Activated naive CD8-positive, alpha-beta T cell treated with anti-CD3 and anti-CD28 coated beads, Interleukin-2, amount 50 U/mL, for 24 hours (primary cell): ENCODE results near the gene CPTP.

ENCODE experiments used
- ATAC-seq: fragments of 150-1000 bp; cut with Tn5 transposase; one replicate; pipeline ENCODE4 v1.10.0; 2021
- DNase-seq: peaks from one replicate; pipeline ENCODE4 v3.0.0; 2021
- H3K27ac Mint-ChIP-seq: one replicate; pipeline ENCODE4 v1.8.0; 2021; ENCODE audit warnings: mild to moderate bottlenecking, mixed read lengths
- H3K27me3 Mint-ChIP-seq: one replicate; pipeline ENCODE4 v1.8.0; 2021; ENCODE audit warnings: mixed read lengths
- H3K36me3 Mint-ChIP-seq: one replicate; pipeline ENCODE4 v1.8.0; 2021; ENCODE audit warnings: low read depth, mixed read lengths
- H3K4me1 Mint-ChIP-seq: one replicate; pipeline ENCODE4 v1.8.0; 2021; ENCODE audit warnings: mixed read lengths
- H3K4me3 Mint-ChIP-seq: one replicate; pipeline ENCODE4 v1.8.0; 2021; ENCODE audit warnings: mild to moderate bottlenecking, moderate library complexity, mixed read lengths
- H3K9me3 Mint-ChIP-seq: one replicate; pipeline ENCODE4 v1.8.0; 2021; ENCODE audit warnings: mixed read lengths

Gene CPTP

DNA sequence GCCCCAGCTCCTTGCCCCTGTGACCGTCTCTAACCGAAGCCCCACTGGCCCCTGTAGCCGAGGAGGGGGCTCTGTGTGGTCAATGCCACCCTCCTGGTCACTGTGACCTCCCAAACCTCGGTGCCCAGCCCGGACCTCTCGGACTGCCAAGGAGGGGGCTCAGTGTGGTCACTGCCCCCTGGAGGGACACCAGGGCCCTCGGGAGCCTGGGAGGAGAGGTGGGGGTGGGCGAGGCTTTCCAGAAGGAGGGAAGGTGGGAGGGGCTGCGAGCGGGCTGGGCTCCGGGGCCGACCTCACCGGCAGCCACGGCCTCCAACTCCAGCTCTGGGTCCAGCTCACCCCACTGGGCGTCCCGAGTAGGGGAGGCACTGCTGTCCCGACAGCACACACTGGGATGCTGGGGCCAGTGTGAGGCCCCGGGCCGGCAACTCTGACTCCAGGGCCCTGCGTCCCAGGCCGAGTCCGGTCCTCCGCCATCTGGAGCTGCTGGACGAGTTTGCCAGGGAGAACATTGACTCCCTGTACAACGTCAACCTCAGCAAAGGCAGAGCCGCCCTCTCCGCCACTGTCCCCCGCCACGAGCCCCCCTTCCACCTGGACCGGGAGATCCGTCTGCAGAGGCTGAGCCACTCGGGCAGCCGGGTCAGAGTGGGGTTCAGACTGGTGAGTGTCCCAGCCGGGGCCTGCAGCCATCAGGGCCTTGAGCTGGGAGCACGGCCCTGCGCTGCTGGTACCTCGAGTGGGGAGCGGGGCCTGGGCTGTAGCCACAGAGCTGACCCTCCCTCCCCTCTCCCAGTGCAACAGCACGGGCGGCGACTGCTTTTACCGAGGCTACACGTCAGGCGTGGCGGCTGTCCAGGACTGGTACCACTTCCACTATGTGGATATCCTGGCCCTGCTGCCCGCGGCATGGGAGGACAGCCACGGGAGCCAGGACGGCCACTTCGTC is 38.0 kb upstream of the CPTP start:
- Mint-ChIP-seq H3K27me3 (no peaks in the 10 kb centered on the region), H3K36me3 (no peaks in the 10 kb centered on the region), H3K4me3 (no peak overlapping the region), H3K27ac (no peak overlapping the region), H3K9me3 (no peaks in the 10 kb centered on the region), H3K4me1 (no peaks in the 10 kb centered on the region)
- no peak for DNase-seq
- ATAC-seq, result no peak

DNA sequence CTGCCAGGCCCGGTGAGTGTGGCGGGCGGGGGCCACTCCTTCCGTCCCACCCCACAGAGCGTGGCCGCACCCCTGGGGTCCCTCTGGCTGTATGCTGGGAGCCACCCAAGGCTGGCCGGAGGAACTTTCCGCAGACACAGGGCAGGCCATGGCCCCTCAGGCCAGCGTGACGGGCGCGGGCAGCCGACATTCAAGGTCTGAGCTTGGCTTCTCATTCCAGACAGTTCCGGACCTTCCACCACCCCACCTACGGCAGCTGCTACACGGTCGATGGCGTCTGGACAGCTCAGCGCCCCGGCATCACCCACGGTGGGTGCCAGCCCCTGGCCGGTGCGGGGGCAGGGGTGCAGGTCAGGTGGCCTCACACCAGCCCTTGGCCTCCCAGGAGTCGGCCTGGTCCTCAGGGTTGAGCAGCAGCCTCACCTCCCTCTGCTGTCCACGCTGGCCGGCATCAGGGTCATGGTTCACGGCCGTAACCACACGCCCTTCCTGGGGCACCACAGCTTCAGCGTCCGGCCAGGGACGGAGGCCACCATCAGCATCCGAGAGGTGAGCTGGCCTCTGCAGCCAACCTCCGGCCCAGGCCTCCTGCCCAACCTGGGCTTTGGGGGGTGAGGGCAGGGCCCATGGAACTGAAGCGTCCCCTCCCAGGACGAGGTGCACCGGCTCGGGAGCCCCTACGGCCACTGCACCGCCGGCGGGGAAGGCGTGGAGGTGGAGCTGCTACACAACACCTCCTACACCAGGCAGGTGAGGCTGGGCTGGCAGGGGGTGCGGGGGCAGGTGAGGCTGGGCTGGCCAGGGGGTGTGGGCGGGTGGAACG is 37.1 kb upstream of the CPTP start:
- no peaks in the 10 kb centered on the region for H3K27me3 Mint-ChIP-seq
- DNase-seq (no peak), ATAC-seq (no peak)

DNA sequence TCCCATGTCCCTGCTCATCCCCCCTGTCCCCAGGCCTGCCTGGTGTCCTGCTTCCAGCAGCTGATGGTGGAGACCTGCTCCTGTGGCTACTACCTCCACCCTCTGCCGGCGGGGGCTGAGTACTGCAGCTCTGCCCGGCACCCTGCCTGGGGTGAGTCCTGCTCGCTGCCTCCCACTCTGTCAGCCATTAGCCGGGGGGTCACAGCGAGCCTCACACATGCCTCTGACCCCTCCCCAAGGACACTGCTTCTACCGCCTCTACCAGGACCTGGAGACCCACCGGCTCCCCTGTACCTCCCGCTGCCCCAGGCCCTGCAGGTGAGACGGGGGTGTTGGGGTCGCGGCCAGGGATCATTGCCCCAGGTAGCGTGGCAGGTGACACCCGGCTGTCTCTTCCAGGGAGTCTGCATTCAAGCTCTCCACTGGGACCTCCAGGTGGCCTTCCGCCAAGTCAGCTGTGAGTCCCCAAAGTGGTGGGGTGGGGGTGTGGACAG is 34.3 kb upstream of the CPTP start:
- H3K4me3 Mint-ChIP-seq, result no peak overlapping the region
- no peaks in the 10 kb centered on the region for H3K27me3 Mint-ChIP-seq
- DNase-seq, result peak; percentile 70
- no peaks in the 10 kb centered on the region for H3K9me3 Mint-ChIP-seq
- no peak for ATAC-seq
- no peaks in the 10 kb centered on the region for H3K36me3 Mint-ChIP-seq
- H3K4me1 Mint-ChIP-seq, result no peaks in the 10 kb centered on the region
- no peak overlapping the region for H3K27ac Mint-ChIP-seq

More for the DNA sequence above, 37.1 kb upstream of the CPTP start:
- Mint-ChIP-seq H3K9me3 (no peaks in the 10 kb centered on the region), H3K27ac (no peak overlapping the region), H3K4me1 (no peaks in the 10 kb centered on the region), H3K36me3 (no peaks in the 10 kb centered on the region), H3K4me3 (no peak overlapping the region)

DNA sequence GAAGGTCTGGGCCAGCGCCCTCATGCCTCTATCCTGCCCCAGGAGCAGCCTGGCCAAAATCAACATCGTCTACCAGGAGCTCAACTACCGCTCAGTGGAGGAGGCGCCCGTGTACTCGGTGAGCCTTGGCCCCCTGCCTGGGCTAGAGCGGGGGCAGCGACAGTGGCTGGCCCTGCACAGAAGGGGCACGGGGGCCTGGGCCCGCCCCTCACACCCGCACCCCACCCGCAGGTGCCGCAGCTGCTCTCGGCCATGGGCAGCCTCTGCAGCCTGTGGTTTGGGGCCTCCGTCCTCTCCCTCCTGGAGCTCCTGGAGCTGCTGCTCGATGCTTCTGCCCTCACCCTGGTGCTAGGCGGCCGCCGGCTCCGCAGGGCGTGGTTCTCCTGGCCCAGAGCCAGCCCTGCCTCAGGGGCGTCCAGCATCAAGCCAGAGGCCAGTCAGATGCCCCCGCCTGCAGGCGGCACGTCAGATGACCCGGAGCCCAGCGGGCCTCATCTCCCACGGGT is 33.5 kb upstream of the CPTP start:
- no peak for DNase-seq
- Mint-ChIP-seq H3K4me3 (no peak overlapping the region), H3K27ac (no peak overlapping the region), H3K4me1 (no peaks in the 10 kb centered on the region), H3K9me3 (no peaks in the 10 kb centered on the region), H3K36me3 (no peaks in the 10 kb centered on the region), H3K27me3 (no peaks in the 10 kb centered on the region)
- no peak for ATAC-seq

DNA sequence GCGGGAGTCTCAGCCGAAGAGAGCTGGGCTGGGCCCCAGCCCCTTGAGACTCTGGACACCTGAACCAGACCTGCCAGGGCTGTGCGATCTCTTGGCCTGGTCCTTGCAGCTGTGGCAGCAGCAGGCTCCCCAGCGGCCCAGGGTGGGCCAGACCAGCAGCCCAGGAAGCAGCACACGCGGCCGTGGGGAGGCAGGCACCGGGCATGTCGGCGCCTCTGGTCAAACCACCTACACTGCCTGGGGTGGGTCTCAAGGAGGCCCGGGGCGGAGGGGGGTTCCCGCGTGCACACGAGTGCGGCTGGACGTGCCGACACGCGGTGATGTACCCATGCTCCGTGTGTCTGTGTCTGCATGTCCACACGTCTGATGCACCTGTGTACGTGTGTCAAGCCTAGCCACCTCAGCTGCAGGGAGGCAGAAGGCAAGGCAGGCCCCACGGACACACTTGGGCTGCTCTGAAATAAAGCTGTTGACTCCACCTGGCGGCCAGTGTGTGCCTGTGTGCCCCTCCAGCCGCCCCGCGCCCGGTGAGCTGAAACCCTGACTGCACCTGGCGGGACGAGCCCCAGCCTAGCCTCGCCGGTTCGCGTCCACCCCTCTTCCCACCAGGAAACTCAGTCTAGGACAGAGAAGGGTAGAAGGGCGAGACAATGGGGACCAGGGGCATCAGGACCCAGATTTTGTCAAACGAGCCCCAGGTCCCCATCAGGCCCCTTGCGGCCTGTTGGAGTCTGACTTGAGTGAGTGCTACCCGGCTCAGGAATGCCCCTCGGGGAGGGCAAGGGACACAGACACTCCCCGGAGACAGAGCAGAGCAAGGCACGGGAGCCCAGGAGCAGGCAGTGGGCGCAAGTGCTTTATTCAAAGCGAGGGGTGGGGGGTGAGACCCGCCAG is 32.8 kb upstream of the CPTP start:
- DNase-seq (peak; percentile 61), ATAC-seq (no peak)
- H3K27me3 Mint-ChIP-seq, result no peaks in the 10 kb centered on the region
- no peaks in the 10 kb centered on the region for H3K9me3 Mint-ChIP-seq
- H3K4me1 Mint-ChIP-seq, result no peaks in the 10 kb centered on the region
- no peaks in the 10 kb centered on the region for H3K36me3 Mint-ChIP-seq
- H3K27ac Mint-ChIP-seq, result no peak overlapping the region
- no peak overlapping the region for H3K4me3 Mint-ChIP-seq

DNA sequence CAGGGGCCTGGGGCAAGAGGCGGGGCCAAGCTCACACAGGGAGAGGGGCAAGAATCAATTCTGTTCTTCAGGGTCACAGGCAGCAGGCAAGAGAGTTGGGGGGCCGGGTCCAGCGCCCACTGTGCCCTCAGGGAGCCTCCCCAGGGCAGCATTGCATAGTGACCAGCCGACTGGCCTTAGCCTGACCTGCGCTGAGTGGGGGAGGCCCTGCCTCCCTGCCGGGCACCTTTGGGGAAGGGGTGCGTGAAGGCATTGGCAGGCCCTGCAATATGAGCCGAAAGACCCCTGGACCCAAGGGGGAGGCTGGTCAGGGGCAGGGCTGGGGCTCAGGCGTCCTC is 32.2 kb upstream of the CPTP start:
- Mint-ChIP-seq H3K27me3 (no peaks in the 10 kb centered on the region), H3K4me1 (no peaks in the 10 kb centered on the region), H3K9me3 (no peaks in the 10 kb centered on the region), H3K4me3 (no peak overlapping the region), H3K36me3 (no peaks in the 10 kb centered on the region), H3K27ac (no peak overlapping the region)
- DNase-seq, result no peak
- ATAC-seq, result no peak

DNA sequence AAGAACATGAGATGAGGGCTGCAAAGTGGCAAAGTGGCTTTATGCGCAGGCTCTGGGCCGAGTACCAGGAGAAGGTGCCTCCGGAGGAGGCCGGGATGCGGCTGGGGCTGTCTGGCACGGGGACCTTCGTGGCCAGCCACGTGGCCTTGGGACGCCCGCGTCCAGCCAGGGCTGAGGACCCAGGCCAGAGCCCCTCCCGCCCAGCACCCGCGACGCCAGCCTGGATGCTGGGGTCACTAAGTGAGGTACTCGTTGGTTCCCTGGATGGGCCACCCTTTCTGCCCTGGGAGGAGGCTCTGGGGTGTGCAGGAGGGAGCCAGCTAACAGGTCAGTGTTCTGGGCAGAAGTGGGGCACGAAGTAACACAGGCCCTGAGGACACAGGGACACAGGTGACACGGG is 31.8 kb upstream of the CPTP start:
- Mint-ChIP-seq H3K36me3 (no peaks in the 10 kb centered on the region), H3K4me3 (no peak overlapping the region), H3K27me3 (no peaks in the 10 kb centered on the region), H3K4me1 (no peaks in the 10 kb centered on the region), H3K27ac (no peak overlapping the region), H3K9me3 (no peaks in the 10 kb centered on the region)
- DNase-seq (no peak), ATAC-seq (no peak)

DNA sequence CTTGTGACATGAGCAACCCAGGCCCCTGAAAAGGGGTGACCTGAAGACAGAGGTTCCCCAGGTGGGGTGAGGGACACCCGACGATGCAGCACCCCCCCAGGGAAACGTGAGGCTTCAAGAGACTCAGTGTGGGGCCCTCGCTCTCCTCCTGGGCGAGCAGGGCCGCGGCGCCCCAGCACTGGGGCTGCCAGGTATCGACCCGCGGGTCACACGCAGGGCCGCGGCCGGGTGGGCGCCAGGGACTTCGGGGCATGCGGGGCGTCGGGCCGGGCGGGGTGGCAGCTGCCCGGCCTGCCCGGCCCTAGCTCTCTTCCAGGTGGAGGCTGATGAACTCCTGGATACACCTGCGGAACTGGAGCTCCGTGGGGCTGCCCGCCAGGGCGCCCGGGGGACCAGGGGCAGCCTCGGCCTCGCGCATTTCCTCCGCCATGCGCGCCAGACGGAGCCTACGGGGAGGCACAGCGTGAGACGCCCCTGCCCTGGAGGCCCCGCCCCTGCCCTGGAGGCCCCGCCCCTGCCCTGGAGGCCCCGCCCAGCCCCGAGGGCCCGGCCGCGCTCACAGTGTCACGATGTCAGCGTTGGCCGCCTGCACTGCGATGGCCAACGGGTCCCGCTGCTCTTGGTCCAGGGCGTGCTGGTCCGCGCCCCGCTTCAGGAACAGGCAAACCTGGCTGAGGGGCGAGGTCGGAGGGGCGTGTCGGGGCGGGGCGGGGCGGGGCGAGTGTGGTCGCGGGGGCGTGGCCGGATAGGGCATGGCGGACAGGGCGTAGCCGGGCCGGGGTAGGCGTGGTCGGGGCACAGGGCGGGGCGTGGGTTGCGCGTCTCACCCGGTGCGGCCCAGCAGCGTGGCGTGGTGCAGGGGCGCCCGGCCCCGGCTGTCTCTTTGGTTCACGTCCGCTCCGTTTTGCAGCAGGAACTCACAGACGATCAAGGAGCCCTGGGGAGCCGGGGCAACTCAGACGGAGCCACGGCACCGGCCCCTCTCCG is 31.0 kb upstream of the CPTP start:
- Mint-ChIP-seq H3K4me3 (no peak overlapping the region), H3K27me3 (no peaks in the 10 kb centered on the region)
- no peak for ATAC-seq

DNA sequence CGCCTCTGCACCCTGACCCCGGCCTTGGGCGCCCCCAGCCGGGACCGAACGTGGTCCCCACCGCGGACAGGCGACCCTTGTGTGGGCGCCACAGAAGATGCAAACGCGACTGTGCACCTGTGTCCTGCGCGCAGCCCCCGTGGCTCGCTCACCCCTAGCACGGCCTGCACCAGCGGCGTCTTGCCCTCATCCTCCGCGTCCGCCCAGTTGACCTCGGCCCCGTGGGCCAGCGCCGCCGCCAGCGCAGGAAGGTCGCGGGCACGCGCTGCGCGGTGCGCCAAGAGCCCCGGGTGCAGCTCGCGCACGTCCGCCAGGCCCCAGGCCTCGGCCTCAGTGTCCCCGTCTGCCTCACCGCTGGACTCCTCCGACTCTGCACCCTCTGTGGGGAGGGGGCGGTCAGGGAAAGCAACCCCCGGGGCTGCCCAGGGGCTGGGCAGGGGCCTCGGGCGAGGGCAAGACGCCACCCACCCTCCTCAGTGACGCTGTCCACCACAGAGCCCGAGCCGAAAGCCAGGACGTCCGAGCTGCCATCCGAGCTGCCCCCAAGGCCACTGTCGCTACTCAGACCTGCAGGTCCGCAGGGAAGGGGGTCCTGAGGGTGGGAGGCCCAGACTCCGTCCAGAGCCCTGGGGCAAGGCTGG is 30.2 kb upstream of the CPTP start:
- no peaks in the 10 kb centered on the region for H3K9me3 Mint-ChIP-seq
- H3K36me3 Mint-ChIP-seq, result no peaks in the 10 kb centered on the region
- no peak for ATAC-seq
- no peaks in the 10 kb centered on the region for H3K27me3 Mint-ChIP-seq
- H3K4me1 Mint-ChIP-seq, result no peaks in the 10 kb centered on the region
- no peak for DNase-seq
- no peak overlapping the region for H3K4me3 Mint-ChIP-seq
- no peak overlapping the region for H3K27ac Mint-ChIP-seq

More for the DNA sequence above, 31.0 kb upstream of the CPTP start:
- DNase-seq, result no peak
- Mint-ChIP-seq H3K4me1 (no peaks in the 10 kb centered on the region), H3K9me3 (no peaks in the 10 kb centered on the region), H3K36me3 (no peaks in the 10 kb centered on the region), H3K27ac (no peak overlapping the region)

DNA sequence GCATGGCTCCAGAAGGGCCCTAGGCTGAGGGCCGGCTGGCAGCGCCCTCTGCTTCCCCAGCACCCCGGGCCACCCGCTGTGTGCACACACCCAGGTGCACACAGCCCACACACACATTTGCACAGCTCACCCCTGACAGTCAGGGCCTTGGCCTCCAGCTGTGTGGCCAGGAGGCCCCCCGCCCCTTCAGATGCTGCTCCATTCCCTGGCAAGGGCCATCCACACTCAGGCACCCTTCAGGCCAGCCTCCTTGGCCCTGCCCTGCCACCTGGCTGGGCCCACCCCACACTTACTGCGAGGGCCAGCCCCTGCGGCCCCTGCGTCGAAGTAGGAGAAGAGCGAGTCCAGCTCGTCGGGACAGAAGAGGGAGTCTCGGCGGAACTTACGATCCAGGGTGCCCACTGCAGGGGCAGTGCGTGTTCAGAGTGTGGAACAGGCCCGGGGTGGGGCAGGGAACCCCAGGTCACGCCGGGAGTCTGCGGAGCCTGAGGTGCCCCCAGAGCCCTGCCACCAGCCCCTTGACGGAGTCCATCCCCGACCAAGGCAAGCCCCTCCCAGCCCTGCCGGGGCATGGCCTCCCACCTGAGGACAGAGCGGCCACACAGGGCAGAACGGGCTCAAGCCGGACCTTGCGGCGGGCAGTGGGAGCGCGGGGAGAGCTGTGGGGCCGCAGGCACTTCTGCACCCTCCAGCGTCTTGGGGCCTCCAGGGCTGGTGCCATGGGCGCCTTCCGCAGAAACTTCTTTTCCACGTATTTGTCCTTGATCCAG is 29.3 kb upstream of the CPTP start:
- H3K27ac Mint-ChIP-seq, result no peak overlapping the region
- no peak overlapping the region for H3K4me3 Mint-ChIP-seq
- H3K9me3 Mint-ChIP-seq, result no peaks in the 10 kb centered on the region
- DNase-seq (no peak), ATAC-seq (no peak)
- H3K4me1 Mint-ChIP-seq, result no peaks in the 10 kb centered on the region
- H3K36me3 Mint-ChIP-seq, result no peaks in the 10 kb centered on the region
- H3K27me3 Mint-ChIP-seq, result no peaks in the 10 kb centered on the region

DNA sequence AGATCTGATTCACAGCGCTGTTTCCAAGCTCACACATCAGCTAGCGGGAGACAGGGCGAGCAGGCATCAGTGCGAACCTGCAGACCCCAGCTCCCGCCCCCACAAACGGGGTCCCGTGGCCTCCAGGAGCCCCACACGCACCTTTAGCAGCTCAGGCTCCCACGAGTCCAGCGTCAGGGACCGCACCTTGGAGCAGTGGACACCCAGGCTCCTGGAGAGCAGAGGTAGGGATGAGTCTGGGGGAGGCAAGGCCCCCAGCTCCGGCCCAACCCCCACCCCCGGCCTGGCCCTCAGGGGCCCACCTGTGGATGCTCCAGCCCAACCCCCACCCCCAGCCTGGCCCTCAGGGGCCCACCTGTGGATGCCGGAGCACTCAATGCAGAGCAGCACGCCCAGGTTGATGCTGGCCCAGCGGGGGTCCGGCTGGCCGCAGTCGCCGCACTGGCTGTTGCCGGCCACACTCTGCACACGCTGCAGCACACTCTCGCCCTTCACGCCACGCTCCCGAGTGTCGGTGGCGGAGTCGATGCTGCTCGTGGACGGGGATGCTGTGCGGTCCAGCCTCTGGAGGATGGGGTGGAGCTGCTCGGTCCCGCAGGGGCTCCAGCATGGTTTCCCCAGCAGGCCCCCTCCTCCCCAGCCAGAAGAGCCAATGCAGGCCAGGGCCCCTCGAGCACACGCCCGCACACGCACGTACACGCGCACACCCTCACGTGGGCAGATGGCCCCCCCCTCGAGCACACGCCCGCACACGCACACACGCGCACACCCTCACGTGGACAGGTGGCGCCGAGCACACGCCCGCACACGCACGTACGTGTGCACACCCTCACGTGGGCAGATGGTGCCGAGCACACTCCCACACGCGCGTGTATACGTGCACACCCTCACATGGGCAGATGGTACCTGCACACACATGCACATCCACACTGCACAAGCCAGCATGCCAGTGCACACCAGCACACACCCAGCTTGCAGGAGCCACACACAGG is 28.2 kb upstream of the CPTP start:
- DNase-seq (no peak), ATAC-seq (no peak)
- H3K36me3 Mint-ChIP-seq, result no peaks in the 10 kb centered on the region
- no peaks in the 10 kb centered on the region for H3K9me3 Mint-ChIP-seq
- H3K4me3 Mint-ChIP-seq, result no peak overlapping the region
- H3K27me3 Mint-ChIP-seq, result no peaks in the 10 kb centered on the region
- H3K4me1 Mint-ChIP-seq, result no peaks in the 10 kb centered on the region
- H3K27ac Mint-ChIP-seq, result no peak overlapping the region
